HG02840 (cell line): Measurements from ENCODE around the gene ALAS1.
"Not testable (repeated sequence)": the region's sequence is repeated elsewhere in the genome, so short reads cannot be mapped to it uniquely, and the experiment has no call there.

Experiments
- ATAC-seq: cut with Tn5 transposase; IDR thresholded peaks from one replicate; pipeline ENCODE4 v1.9.1; 2021; ENCODE audit warnings: mild to moderate bottlenecking, moderate library complexity, moderate number of reproducible peaks; ENCODE audit not compliant: unreplicated experiment, low FRiP score

Gene ALAS1

DNA sequence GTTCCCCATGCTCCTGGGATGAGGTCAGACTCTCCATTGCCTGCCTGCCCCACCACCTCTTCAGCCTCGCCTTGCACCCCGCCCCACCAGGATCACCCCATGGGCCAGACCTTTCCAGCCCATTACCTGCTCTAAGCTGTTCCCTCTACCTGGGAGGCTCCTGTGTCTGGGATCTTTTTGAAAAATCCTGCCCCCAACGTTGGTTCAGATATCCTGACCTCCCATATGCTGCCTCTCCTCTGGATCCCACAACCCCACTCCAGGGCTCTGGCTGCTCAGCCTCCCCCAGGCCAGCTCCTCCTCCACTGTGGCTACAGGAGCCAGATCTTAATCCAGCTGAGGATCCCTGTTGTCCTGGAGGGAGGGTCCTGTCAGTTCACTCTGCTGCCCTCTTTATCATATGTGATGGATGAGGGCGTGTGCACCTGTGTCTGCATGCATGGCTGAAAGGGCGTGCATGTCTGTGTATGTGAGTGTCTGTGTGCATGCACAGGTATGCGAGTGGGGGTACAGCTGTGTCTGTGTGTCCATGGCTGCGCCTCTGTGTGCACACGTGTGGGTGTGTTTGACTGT is 21.7 kb upstream of the ALAS1 start:
- ATAC-seq, result no peak

- ATAC-seq, result no peak
Observed at GRCh38 chr3:52176951-52177700, 20.8 kb upstream of the ALAS1 start.

GRCh38 chr3:52177701-52178042 is 20.3 kb upstream of the ALAS1 start:
- no peak for ATAC-seq

GRCh38 chr3:52178126-52178525 is 19.8 kb upstream of the ALAS1 start:
- ATAC-seq, result not testable (repeated sequence)

DNA sequence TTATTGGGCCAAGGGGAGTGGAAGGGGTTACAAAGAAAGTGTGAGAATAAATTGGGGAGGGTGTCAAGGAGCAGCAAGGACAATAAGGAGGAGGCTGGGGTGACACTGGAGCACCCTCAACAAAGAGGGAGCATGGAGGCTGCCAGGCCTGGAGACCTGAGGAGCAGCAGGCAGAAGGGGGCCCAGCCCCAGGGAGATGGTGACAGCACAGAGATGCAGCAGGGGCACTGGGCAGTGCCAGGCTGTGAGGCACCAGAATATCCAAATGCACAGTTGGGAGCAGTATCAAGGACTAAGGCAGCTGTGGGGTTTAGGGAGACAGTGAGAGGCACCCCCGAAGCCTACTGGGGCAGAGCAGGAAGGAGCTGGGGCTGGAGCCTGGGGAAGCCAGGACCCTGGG is 19.4 kb upstream of the ALAS1 start:
- no peak for ATAC-seq

GRCh38 chr3:52181543-52181942 is 16.4 kb upstream of the ALAS1 start:
- no peak for ATAC-seq

- no peak for ATAC-seq
Observed at GRCh38 chr3:52182196-52182595, 15.8 kb upstream of the ALAS1 start.

DNA sequence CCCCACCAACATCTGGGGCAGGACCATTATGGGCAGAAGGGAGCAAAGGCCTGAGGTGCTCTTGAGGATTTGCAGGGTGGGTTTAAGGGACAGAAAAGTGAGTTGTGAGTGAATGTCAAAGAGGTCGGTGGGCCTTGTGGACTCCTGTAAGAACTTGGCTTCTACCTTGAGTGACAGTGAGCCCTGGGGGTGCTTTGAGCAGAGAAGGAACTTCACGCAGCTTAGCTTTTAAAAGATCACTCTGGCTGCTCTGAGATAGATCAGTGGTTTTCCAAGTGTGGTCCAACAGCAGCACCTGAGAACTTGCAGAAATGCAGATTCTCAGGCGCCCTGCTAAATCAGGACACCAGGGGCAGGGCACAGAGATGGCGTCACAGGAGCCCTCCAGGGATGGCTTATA is 15.3 kb upstream of the ALAS1 start:
- ATAC-seq, result no peak

DNA sequence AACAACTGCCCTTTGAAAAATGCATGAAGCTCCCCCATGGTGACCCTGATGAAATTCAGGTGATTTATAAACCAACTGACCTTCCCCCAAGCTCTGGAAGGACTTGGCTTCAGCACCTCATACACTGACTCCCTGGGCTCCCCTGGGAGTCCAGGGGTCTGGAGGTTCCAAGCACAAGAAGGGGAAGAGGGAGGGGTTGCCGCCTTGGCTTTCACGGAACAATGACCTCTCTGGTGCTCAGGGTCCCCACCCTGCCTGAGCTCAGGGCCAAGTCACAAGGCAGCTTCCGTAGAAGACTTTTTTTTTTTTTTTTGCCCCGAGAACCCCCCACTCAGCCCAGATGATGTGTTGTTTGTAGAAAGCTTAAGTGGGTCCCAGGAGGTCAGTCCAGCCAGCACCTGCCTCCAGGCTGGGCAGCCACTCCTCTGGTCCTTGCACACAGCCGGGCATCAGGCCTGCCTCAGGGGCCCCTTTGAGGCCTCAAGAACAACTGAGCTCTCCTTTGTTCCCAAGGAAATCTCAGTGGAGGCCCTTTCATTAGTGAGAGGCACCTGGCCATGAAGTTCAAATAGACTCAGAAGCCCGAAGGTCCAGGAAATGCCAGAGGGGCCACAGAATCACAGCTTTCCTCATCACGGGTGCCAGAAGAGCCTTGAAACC is 14.0 kb upstream of the ALAS1 start:
- no peak for ATAC-seq

GRCh38 chr3:52184690-52185089 is 13.3 kb upstream of the ALAS1 start:
- ATAC-seq, result no peak

DNA sequence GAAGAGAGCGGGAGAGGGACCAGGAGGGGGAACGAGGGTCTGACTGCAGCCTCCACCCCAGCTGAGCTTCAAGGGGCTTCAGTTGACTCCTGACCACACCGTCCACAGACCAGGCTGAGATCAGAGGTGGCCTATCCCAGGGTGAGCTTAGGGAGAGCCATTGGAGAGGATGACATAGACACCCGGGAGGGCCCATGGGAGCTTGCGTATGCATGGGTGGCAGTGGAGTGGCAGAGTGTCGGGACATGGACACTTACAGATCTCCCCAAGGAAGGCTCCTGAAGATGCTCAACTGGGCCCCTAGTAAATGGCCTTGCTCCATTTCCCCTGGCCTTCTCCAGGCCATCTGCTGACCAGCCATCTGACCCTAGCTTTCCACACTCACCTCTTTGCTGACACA is 12.6 kb upstream of the ALAS1 start:
- no peak for ATAC-seq

DNA sequence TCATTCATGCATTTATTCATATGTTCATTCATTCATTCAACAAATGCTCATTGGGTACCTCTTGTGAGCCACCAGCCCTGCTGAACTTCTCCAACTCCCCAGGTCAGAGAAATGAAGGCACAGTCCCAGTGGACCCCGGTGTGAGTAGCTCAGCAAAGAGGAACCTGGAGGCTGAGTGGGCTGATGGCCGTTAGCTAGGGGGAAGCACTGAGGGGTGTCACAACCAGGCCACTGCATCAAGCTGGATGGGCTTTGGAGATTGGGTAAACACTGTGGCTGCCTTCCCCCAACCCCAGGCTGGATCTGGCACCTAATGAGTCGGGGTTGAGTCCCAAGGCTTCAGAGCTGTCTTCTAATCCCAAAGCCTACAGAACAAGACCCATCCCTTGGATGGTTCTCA is 12.1 kb upstream of the ALAS1 start:
- ATAC-seq, result no peak

DNA sequence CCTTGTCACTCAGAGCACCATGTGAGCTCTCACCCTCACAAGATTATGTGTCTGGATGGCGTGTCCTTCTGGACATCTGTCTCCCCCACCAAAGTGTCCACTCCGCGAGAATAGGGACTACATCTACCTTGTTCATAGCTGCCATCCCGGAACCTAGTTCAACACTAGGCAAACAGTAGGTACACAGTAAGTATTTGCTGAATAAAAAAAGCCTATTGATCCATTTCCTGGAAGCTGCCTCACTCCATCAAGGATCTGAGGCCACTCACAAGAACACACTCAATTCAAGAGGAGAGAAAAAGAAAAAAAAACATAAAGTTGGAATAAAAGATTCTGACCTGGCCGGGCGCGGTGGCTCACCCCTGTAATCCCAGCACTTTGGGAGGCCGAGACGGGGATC is 11.2 kb upstream of the ALAS1 start:
- no peak for ATAC-seq

DNA sequence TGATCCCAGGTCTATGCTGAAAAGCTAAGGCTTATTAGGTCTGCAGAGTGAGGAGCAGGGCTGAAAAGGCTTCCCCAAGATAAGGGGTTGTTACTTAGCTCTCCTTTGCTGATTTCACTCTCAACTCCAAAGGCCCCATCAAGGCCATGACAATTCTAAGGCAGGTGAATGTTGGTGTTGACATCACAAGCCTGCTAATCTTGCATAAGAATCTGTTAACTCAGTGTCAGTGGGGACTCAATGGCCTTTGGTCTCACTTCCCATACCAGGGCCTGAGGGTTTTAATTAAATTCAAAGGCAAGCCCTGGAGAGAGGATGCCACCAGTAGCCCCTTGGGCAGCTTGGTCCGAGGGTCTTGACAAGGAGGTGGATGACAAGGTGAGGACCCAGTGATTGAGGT is 9.4 kb upstream of the ALAS1 start:
- no peak for ATAC-seq

DNA sequence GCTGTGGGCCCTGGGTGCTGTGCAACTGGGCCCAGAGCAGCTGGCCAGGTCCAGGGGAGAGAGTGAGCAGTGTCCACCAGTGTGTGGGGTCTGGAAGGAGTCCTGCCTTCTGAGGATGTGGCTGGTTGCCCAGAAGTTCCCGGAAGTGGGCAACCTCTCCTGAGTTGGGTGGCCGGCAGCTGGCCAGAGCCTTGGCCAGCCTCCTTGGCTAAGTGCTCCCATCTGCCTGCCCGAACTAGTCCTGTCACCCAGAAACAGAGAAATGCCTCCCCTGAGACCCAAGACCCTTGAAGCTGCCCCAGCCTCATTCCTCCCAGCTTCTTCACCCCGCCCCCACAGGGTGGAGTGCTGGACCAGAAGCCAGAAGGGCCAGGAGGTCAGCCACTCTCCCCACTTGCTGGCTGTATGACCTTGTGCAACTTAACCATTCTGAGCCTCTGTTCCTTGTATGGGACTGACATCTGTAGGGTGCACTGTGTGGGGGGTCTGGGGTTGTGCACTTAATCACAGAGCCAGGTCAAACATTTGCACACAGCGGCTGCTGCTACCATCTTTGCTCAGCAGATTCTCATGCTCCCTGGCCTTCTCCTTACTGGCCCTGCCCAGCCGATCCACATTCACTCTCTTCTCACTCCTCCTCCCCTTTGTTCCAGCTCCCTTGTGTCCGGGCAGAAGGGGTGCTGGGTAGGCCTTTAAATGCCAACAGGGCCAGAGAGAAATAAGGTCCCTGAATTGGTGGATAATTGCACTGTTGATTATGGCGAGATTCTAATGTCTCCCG is 7.5 kb upstream of the ALAS1 start:
- no peak for ATAC-seq

DNA sequence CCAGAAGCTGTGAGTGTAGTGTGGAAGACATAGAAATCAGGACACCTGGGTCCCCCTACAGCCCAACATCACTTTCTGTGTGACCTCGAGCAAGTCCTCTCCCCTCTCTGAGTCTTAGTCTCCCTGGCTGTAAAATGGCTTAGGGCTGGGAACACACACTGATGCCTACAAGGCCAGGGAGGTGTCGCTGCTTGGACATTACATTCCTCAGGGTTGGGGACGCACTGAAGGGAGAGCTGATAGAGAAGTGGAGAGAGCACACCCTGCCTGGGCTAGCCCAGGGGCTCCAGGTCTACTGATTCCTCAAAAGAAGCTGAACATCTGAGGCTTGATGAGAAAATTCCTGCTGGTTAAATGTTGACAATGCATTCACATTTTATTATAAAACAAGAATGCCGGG is 6.3 kb upstream of the ALAS1 start:
- no peak for ATAC-seq

- ATAC-seq, result no peak
Observed at GRCh38 chr3:52193065-52193464, 4.9 kb upstream of the ALAS1 start.

DNA sequence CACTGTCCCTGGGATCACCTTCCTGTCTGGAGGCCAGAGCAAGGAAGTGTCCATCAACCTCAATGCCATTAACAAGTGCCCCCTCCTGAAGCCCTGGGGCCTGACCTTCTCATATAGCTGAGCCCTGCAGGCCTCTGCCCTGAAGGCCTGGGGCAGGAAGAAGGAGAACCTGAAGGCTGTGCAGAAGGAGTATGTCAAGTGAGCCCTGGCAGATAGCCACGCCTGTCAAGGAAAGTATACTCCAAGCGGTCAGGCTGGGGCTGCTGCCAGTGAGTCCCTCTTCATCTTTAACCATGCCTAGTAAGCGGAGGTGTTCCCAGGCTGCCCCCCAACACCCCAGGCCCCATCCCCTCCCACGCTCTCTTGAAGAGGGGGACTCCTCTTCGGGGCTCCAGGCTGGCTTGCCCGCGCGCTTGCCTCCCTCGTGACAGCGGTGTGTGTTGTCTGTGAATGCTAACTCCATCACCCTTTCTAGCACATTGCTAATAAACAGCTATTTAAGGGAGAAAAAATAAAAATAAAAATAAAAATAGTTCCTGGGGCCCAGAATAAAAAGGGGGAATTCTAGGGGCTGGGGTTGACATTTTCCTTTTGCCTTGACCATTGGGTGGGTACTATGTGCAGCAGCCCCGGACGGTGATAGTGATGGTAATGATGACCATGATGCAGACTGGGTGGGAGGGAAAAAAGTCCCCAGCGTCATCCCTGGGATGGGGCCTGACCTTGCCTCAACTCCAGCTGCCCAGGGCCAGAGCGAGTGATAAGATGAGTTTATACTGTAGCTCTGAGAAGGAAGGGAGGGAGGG is 3.3 kb upstream of the ALAS1 start:
- ATAC-seq, result no peak

DNA sequence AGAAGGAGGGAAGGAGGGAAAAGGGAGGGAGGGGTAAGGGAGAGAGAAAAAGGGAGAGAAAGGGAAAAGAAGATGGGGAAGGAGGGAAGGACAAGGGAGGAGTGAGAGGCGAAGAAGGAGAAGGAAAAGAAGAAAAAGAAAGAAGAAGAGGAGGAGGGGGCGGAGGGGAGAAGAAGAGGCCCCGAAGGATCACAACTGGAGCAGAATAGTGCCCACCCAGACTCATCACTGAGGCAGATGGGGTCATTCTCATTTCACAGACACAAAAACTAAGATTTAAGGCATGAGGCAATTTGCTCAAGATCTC is 2.7 kb upstream of the ALAS1 start:
- no peak for ATAC-seq

- ATAC-seq, result no peak
Observed at GRCh38 chr3:52195823-52196331, 2.1 kb upstream of the ALAS1 start.

DNA sequence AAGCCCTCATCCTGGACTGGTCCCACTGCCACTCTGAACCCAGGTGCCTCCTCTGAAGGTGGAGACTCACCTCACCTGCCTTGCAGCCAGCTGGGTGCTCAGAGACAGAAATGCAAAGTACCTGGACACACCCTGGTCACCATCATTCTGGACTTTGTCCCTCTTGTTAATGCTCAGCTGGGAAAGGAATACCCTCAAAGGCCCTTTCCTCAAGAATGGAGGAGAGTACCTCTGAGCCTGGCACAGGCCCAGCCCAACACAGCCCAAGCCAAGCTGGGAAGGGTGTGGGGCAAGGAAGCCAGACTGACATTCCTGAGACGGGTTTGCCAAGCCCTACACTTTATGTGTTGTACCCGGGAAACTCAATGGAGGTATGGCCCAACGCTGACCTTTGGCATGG is 983 bp upstream of the ALAS1 start:
- no peak for ATAC-seq
